Endothelial cell of umbilical vein (primary cell): ENCODE results near the gene STK39.

Source experiments
- CTCF ChIP-seq, 2 donors: IDR thresholded peaks; 1 replicate in 1 of 2; 2 replicates in 1 of 2; pipeline ENCODE4 v1.5.1; 2011; ENCODE audit warnings: low read length in 2 of 2, mild to moderate bottlenecking in 2 of 2, moderate library complexity in 2 of 2, control low read depth in 1 of 2, inconsistent platforms in 1 of 2, low read depth in 1 of 2; ENCODE audit not compliant: insufficient read depth in 1 of 2; ENCODE audit errors: extremely low read depth in 1 of 2
- EZH2 ChIP-seq: IDR thresholded peaks from 2 replicates; pipeline ENCODE4 v1.6.1; 2012; ENCODE audit warnings: borderline replicate concordance, low read depth, mild to moderate bottlenecking, moderate library complexity, low read length, inconsistent platforms; ENCODE audit not compliant: severe bottlenecking
- FOS ChIP-seq: IDR thresholded peaks from 2 replicates; pipeline ENCODE4 v1.6.1; 2011; ENCODE audit warnings: mild to moderate bottlenecking, low read length, moderate library complexity, borderline replicate concordance; ENCODE audit not compliant: insufficient read depth
- GATA2 ChIP-seq: IDR thresholded peaks from 2 replicates; pipeline ENCODE4 v1.7.0; 2011; ENCODE audit warnings: low read depth, mild to moderate bottlenecking, moderate library complexity, mixed read lengths, low read length; ENCODE audit not compliant: insufficient read length, insufficient read depth
- JUN ChIP-seq: IDR thresholded peaks from 2 replicates; pipeline ENCODE4 v1.6.1; 2011; ENCODE audit warnings: borderline replicate concordance, low read depth; ENCODE audit not compliant: insufficient read length, insufficient read depth
- MAX ChIP-seq: IDR thresholded peaks from 2 replicates; pipeline ENCODE4 v1.6.1; 2011; ENCODE audit not compliant: insufficient read depth, insufficient read length
- MYC ChIP-seq: IDR thresholded peaks from one replicate; pipeline ENCODE4 v1.6.1; 2011; ENCODE audit warnings: mild to moderate bottlenecking, low read depth, low read length
- POLR2A ChIP-seq: IDR thresholded peaks from 2 replicates; pipeline ENCODE4 v1.6.1; 2012; ENCODE audit warnings: low read depth, mild to moderate bottlenecking, control low read depth, low read length
- POLR2AphosphoS5 ChIP-seq: IDR thresholded peaks from 2 replicates; pipeline ENCODE4 v1.6.1; 2012; ENCODE audit warnings: low read depth, mild to moderate bottlenecking, control low read depth, low read length, moderate library complexity; ENCODE audit not compliant: insufficient read depth

DNA sequence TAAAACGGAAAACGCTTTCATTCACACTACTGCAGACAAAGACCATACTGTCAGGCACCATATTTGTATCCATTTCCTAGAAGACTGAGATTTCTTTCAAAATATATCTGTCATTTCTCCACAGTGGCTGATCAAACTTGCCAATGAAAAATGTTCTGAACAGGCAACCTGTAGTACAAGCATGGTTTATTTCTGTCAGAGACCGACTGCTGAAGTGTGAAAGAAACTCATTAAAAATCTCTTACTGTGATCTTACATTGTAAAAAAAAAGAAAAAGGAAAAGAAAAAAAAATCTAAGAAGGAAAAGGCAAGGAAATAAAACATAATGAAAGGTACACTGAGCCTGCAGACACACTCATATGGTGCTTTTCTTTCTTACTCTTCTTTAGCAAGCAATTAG is 184.5 kb downstream of the STK39 start:
- TF ChIP-seq POLR2A (no peak), CTCF (IDR thresholded peaks at IDR 0.05; ENCODE audit: extremely low read depth in 1 of 2, insufficient read depth in 1 of 2, low read depth in 1 of 2, low read length in 2 of 2) (no peak), MAX (no peak), POLR2AphosphoS5 (no peak), EZH2 (no peak), FOS (no peak), MYC (no peak), JUN (no peak), GATA2 (no peak)
